HEK293T (cell line): ENCODE data around the gene KLHDC7B.

ENCODE experiments used
- CTCF ChIA-PET: fragments of 350-600 bp; formaldehyde crosslinking; extraction: SDS; loops from one replicate; lab custom pipeline; 2021; ENCODE audit warnings: antibody characterized with exemption, inconsistent platforms; lab: Yijun Ruan, JAX
- POLR2A ChIA-PET: fragments of 350-600 bp; formaldehyde crosslinking; extraction: SDS; loops from one replicate; lab custom pipeline; 2020; ENCODE audit warnings: antibody characterized with exemption, inconsistent platforms; lab: Yijun Ruan, JAX
- DNase-seq: peaks from one replicate; pipeline ENCODE4 v3.0.0; 2012; ENCODE audit warnings: mixed read lengths; ENCODE audit errors: extremely low spot score
- ARNT ChIP-seq: fragments of 450-650 bp; IDR thresholded peaks from 2 replicates; pipeline ENCODE4 v1.6.1; 2017; ENCODE audit warnings: mild to moderate bottlenecking
- BHLHE40 ChIP-seq: fragments of 450-650 bp; IDR thresholded peaks from 2 replicates; pipeline ENCODE4 v1.6.1; 2016; ENCODE audit warnings: mild to moderate bottlenecking, moderate library complexity, borderline replicate concordance
- CTBP1 ChIP-seq: fragments of 450-650 bp; IDR thresholded peaks from 2 replicates; pipeline ENCODE4 v1.6.1; 2016; ENCODE audit warnings: borderline replicate concordance
- ELF4 ChIP-seq: fragments of 450-650 bp; IDR thresholded peaks from 2 replicates; pipeline ENCODE4 v1.6.1; 2017; ENCODE audit warnings: antibody characterized with exemption
- FOXA1 ChIP-seq: fragments of 450-650 bp; IDR thresholded peaks from 2 replicates; pipeline ENCODE4 v1.6.1; 2016; ENCODE audit warnings: mild to moderate bottlenecking
- FOXK2 ChIP-seq: fragments of 450-650 bp; IDR thresholded peaks from 2 replicates; pipeline ENCODE4 v1.6.1; 2016; ENCODE audit warnings: mild to moderate bottlenecking
- FOXM1 ChIP-seq: fragments of 450-650 bp; IDR thresholded peaks from 2 replicates; pipeline ENCODE4 v1.6.1; 2017; ENCODE audit warnings: mild to moderate bottlenecking, borderline replicate concordance
- HDGF ChIP-seq: fragments of 450-650 bp; IDR thresholded peaks from 2 replicates; pipeline ENCODE4 v1.6.1; 2017; ENCODE audit warnings: antibody characterized with exemption, borderline replicate concordance
- L3MBTL2 ChIP-seq: fragments of 450-650 bp; conservative IDR thresholded peaks from 2 replicates; pipeline ENCODE4 v1.6.1; 2016; ENCODE audit warnings: mild to moderate bottlenecking
- LEF1 ChIP-seq: fragments of 450-650 bp; IDR thresholded peaks from 2 replicates; pipeline ENCODE4 v1.6.1; 2017; ENCODE audit warnings: mild to moderate bottlenecking, borderline replicate concordance
- NFRKB ChIP-seq: fragments of 450-650 bp; IDR thresholded peaks from 2 replicates; pipeline ENCODE4 v1.6.1; 2016; ENCODE audit warnings: mild to moderate bottlenecking, moderate library complexity
- SP1 ChIP-seq: fragments of 450-650 bp; IDR thresholded peaks from 2 replicates; pipeline ENCODE4 v1.6.1; 2017
- SUZ12 ChIP-seq: fragments of 450-650 bp; IDR thresholded peaks from 2 replicates; pipeline ENCODE4 v1.6.1; 2016; ENCODE audit warnings: mild to moderate bottlenecking
- TARDBP ChIP-seq: fragments of 450-650 bp; IDR thresholded peaks from 2 replicates; pipeline ENCODE4 v1.6.1; 2016
- ZNF384 ChIP-seq: fragments of 450-650 bp; IDR thresholded peaks from 2 replicates; pipeline ENCODE4 v1.6.1; 2016
- TF ChIP-seq, protein P1 (sequence below): fragments of 450-650 bp; IDR thresholded peaks from 2 replicates; pipeline ENCODE4 v1.6.1; 2016

Gene KLHDC7B

DNA sequence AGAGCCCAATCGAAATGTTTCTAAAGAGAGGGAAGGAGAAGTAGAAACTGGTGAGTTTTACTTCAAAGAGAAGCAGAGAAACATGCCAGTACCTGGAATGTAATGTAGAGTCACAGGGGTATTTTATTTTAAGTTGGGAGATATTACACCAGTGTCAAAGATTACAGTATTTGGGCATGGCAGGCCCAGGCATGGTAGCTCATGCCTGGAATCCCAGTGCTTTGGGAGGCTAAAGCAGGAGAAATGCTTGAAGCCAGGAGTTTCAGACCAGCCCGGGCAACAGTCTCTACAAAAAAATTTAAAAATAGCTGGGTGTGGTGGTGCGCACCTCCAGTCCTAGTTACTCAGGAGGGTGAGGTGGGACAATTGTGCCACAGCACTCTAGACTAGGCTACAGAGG lies 14.3 kb downstream of the KLHDC7B start:
- ChIA-PET POLR2A (interaction anchor here (0.9 kb wide), 1 partner anchor 35 kb away, joined by 4 read pairs; the partner anchor contains the start of gene SCO2), CTCF (interaction anchor here (0.6 to 1.0 kb wide), 2 partner anchors 34 to 201 kb away, joined by 3 to 4 read pairs; partner anchors contain the start of gene SCO2)
- no peak for TF ChIP-seq L3MBTL2
- TF ChIP-seq ZNF384, result no peak
- TF ChIP-seq HDGF, result no peak
- TF ChIP-seq SP1, result no peak
- TF ChIP-seq ARNT, result no peak
- TF ChIP-seq CTBP1, result no peak
- TF ChIP-seq FOXM1, result no peak
- no peak for DNase-seq

DNA sequence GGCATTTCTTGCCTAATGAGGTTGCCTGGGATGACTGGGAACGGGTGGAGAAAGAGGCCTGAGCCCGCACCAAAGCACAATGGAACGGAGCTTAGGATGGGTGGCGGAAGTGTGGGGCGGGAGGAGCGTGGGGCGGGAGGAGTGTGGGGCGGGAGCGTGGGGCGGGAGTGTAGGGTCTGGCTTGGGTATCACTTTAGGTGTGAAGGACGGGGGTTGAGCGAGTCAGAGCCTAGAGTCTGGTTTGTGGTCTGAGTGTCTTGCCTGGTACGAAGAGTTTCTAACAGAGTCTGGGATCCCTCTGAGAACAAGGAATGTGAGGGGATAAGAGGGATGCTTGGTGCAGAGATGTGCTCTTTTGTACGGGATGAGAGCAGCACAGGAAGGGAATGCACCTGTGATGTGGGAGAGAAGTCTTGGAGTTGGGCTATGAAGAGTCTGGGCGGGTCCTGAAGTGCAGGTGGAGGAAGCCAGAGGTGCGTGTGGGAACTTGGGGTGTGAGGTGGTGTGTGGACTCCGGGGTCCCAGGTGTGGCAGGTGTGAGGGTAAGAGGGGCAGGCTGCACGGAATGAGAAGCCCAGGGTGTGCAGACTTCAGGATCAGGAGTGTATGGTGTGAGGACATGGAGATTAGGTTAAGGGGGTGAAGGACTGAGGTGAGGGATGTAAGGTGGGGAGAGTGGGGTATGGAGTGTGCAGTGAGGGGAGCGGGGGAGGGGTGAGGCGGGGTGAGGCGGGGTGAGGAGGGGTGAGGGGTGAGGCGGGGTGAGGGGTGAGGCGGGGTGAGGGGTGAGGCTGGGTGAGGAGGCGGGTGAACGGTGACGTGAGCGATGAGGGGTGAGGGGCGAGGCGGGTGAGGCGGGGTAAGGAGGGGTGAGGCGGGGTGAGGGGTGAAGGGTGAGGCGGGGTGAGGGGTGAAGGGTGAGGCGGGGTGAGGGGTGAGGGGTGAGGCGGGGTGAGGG lies 16.0 kb downstream of the KLHDC7B start:
- no peak for DNase-seq
- no peak for TF ChIP-seq ZNF384
- no peak for TF ChIP-seq ELF4
- TF ChIP-seq SP1, result no peak
- no peak for TF ChIP-seq CTBP1
- no peak for TF ChIP-seq NFRKB
- TF ChIP-seq FOXA1, result no peak
- no peak for TF ChIP-seq LEF1
- no peak for TF ChIP-seq BHLHE40
- no peak for TF ChIP-seq HDGF
- CTCF ChIA-PET, result no interaction called here
- POLR2A ChIA-PET, result no interaction called here

DNA sequence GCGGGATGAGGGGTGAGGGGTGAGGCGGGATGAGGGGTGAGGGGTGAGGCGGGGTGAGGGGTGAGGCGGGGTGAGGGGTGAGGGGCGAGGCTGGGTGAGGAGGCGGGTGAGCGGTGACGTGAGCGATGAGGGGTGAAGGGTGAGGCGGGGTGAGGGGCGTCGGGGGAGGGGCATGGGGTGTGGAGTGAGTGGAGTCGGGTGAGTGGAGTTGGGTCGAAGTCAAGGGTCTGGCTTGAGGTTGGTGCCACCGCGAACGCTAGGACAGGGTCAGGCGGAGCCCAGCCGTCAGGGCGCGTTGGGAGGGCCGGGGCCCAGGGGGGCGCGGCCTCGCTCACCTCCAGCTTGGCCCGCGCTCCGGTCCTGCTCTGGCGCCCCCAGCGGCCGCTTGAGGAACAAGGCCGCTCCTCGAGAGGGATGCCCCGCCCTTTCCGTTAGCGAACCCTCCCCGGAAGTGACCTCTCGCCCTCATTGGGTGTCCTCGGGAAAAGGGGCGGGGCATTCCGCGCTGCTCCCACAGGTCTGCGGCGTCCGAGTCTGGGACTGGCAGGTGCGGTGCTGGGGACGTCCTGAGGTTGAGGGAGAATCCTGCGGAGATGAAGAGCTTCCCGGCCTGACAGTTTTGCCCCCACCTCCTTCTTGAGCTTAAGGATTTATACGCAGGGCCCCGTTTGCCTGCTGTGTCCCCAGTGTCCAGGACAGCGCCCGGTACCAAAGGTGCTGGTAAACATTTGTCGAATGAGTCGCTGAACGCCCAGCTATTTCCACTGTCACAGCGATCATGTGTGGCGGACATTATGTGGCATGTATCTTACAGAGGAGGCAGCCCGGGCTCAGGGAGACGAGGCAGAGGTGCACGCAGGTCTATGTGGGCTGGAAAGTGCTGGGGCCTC lies 17.1 kb downstream of the KLHDC7B start, which contains the start of gene SYCE3:
SYCE3 (minus strand) TSS at position 397 of the 890 bp plus-strand sequence. CDS start 6,514 bp downstream, outside the sequence.
- ChIA-PET POLR2A (interaction anchor here (0.6 to 4.2 kb wide), 11 partner anchors 9 to 140 kb away, joined by 3 to 59 read pairs (median 3); partner anchors contain the start of genes CHKB and SCO2), CTCF (interaction anchor here (0.6 to 2.0 kb wide), 13 partner anchors 10 to 129 kb away, joined by 3 to 12 read pairs (median 5); partner anchors contain the start of genes KLHDC7B and SCO2)
- TF ChIP-seq L3MBTL2 (no peak), SP1 (no peak), NFRKB (no peak), CTBP1 (no peak), ELF4 (peak; percentile 54)
- TF ChIP-seq, protein P1, sequence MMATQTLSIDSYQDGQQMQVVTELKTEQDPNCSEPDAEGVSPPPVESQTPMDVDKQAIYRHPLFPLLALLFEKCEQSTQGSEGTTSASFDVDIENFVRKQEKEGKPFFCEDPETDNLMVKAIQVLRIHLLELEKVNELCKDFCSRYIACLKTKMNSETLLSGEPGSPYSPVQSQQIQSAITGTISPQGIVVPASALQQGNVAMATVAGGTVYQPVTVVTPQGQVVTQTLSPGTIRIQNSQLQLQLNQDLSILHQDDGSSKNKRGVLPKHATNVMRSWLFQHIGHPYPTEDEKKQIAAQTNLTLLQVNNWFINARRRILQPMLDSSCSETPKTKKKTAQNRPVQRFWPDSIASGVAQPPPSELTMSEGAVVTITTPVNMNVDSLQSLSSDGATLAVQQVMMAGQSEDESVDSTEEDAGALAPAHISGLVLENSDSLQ, result no peak
- DNase-seq, result peak; percentile 98

DNA sequence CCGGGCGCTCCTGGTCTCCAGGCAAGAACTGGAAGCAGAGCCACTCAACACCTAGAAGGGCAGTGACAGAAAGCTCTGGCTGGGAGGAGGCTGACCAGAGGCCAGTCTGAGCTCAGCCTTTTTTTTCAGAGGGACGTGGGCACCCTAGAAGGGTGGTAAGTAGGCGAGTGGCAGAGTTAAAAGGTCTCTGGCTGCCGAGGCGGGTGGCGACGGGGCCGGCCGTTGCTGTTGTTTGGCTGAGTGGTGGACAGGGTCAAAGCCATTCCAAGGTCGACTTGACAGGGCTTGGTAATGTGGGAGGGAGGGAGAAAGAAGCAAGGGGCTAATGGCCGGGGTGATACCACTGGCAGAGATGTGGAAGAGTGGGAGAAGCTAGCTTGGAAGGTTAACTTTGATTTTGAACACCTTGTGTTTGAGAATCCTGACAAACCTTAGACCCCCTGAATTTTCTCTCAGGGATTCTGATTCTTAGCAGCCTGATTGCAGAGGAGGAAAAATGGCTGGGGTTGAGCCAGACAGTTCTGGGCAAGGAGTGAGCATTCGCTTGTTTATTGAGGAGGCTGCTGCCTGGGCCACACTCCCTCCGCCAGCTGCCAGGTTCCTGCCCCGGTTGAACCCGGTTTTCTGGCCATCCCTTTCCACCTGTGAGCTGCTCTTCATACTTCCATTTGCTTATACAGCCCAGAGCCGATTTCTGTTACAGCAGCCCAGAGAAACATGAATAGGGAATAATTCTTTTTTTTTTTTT lies 17.9 kb downstream of the KLHDC7B start:
- no peak for DNase-seq
- CTCF ChIA-PET, result interaction anchor here (0.6 to 2.0 kb wide), 12 partner anchors 9 to 128 kb away, joined by 3 to 12 read pairs (median 6); partner anchors contain the start of genes KLHDC7B and SCO2
- POLR2A ChIA-PET, result interaction anchor here (0.6 to 4.2 kb wide), 8 partner anchors 9 to 139 kb away, joined by 3 to 59 read pairs (median 3); partner anchors contain the start of genes CHKB and SCO2
- TF ChIP-seq SUZ12 (no peak), CTBP1 (no peak), ELF4 (no peak), FOXA1 (no peak), FOXK2 (no peak), HDGF (no peak), NFRKB (no peak), BHLHE40 (no peak), TARDBP (no peak), LEF1 (no peak), ZNF384 (no peak), ARNT (no peak), SP1 (no peak), FOXM1 (no peak), L3MBTL2 (no peak)
- TF ChIP-seq, protein P1, result no peak

DNA sequence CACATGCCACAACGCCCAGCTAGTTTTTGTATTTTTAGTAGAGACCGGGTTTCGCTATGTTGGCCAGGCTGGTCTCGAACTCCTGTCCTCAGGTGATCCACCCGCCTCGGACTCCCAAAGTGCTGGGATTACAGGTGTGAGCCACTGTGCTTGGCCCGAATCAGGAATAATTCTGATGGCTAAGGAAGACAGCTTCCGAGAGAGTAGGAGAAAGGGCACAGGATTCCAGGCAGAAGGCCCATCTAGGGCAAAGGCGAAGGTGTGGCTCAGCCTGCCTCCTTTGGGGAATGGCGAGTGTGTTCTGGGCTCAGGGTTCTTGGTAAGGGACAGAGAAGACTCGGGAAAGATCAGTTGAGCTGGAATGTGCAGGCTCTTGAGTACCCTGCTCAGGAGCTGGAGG lies 18.6 kb downstream of the KLHDC7B start:
- no peak for DNase-seq
- POLR2A ChIA-PET, result interaction anchor here (1.4 to 4.2 kb wide), 4 partner anchors 9 to 39 kb away, joined by 3 to 59 read pairs (median 14); partner anchors contain the start of genes CHKB and SCO2
- CTCF ChIA-PET, result interaction anchor here (2.0 kb wide), 2 partner anchors 23 to 57 kb away, joined by 7 to 10 read pairs; no protein-coding TSS in a partner anchor
- TF ChIP-seq L3MBTL2 (no peak), SUZ12 (no peak), CTBP1 (no peak), FOXA1 (no peak), FOXM1 (no peak), LEF1 (no peak), SP1 (no peak), ELF4 (no peak), HDGF (no peak), FOXK2 (no peak)
- TF ChIP-seq, protein P1, result no peak
